Measurements from ENCODE around the gene CLEC11A. TPM values are rescaled to one million over a fixed set of nuclear protein-coding genes. Genes with fewer than 3 reads are reported as not detected.
"Not testable (repeated sequence)": the region's sequence is repeated elsewhere in the genome, so short reads cannot be mapped to it uniquely, and the experiment has no call there.

The CLEC11A gene
- total RNA-seq, 4 donors from 2014 or later = 3.3 to 4.6 (median 4.0) TPM; not detected in 1

- no peaks in the 10 kb centered on the region for H3K27me3 ChIP-seq
- no peak for TF ChIP-seq POLR2A (IDR thresholded peaks at IDR 0.05)
- TF ChIP-seq, protein P1, sequence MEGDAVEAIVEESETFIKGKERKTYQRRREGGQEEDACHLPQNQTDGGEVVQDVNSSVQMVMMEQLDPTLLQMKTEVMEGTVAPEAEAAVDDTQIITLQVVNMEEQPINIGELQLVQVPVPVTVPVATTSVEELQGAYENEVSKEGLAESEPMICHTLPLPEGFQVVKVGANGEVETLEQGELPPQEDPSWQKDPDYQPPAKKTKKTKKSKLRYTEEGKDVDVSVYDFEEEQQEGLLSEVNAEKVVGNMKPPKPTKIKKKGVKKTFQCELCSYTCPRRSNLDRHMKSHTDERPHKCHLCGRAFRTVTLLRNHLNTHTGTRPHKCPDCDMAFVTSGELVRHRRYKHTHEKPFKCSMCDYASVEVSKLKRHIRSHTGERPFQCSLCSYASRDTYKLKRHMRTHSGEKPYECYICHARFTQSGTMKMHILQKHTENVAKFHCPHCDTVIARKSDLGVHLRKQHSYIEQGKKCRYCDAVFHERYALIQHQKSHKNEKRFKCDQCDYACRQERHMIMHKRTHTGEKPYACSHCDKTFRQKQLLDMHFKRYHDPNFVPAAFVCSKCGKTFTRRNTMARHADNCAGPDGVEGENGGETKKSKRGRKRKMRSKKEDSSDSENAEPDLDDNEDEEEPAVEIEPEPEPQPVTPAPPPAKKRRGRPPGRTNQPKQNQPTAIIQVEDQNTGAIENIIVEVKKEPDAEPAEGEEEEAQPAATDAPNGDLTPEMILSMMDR (IDR thresholded peaks at IDR 0.05) = no peak
- no peaks in the 10 kb centered on the region for H3K9me3 ChIP-seq
- H3K4me3 ChIP-seq = no peak overlapping the region
- H3K36me3 ChIP-seq = no peaks in the 10 kb centered on the region
- DNase-seq = no peak
- no peak overlapping the region for H3K27ac ChIP-seq
- H3K4me1 ChIP-seq = no peaks in the 10 kb centered on the region
Observed at GRCh38 chr19:50759886-50760285, 36.7 kb downstream of the CLEC11A start.

- not testable (repeated sequence) for H3K27ac ChIP-seq, H3K9me3 ChIP-seq, H3K27me3 ChIP-seq, DNase-seq, H3K36me3 ChIP-seq, H3K4me1 ChIP-seq, H3K4me3 ChIP-seq
Observed at GRCh38 chr19:50761501-50761900, 38.3 kb downstream of the CLEC11A start.

DNA sequence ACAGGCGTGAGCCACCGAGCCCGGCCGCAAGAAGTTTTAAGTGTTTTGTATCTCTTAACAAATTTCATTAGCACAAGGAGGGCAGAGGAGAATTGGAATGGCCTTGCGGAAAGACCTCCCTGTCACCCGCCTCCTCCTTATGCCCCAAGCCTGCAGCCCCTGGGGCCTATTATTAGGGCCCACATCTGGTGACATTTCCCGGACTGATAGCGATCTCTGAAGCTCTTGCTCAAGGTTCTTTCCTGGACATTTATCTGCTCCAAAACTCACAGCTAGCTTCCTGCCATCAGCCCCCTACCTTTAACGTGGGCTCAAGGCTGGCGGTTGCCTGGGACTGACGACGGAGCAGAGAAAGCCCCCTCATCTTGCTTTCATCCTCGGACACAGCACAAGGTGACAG is 40.4 kb downstream of the CLEC11A start:
- H3K4me3 ChIP-seq, H3K36me3 ChIP-seq, H3K27me3 ChIP-seq, DNase-seq, H3K27ac ChIP-seq, H3K9me3 ChIP-seq, H3K4me1 ChIP-seq: not testable (repeated sequence)

DNA sequence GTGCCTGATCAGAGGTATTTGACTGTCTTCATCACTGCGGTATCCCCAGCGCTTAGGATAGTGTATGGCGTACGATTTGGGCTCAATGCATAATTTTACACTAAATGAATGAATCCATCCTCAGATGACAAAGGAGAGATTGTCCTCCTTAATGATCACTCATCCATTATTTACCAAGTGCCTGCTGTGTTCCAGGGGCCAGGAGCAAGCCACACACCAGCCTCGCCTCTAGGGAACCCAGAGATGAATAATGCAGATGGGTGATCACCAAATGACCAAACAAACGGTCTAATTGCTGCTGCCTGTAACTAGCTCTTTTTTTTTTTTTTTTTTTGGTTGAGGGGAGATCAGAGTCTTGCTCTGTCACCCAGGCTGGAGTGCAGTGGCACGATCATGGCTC is 41.2 kb downstream of the CLEC11A start:
- Histone ChIP-seq H3K27me3 (no peaks in the 10 kb centered on the region), H3K9me3 (no peaks in the 10 kb centered on the region), H3K4me3 (no peak overlapping the region), H3K36me3 (no peaks in the 10 kb centered on the region), H3K27ac (no peak overlapping the region), H3K4me1 (no peaks in the 10 kb centered on the region)
- TF ChIP-seq, protein P1 (IDR thresholded peaks at IDR 0.05) = no peak
- no peak for TF ChIP-seq POLR2A (IDR thresholded peaks at IDR 0.05)
- DNase-seq = no peak

DNA sequence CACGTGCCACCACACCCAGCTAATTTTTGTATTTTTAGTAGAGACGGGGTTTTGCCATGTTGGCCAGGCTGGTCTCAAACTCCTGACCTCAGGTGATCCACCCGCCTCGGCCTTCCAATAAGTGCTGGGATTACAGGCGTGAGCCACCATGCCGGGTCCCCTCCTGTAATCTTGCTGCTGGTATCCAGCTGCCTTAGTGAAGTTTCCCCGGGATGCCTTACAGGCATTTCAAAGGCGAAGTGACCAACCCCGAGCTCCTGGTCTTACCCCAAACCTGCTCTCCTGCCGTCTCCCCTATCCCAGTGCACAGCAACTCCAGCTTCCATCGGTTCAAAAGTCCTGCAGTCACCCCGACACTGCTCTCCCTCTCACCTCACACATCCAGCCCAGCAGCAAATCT is 43.6 kb downstream of the CLEC11A start:
- not testable (repeated sequence) for H3K27me3 ChIP-seq, H3K4me1 ChIP-seq, H3K36me3 ChIP-seq, DNase-seq, H3K9me3 ChIP-seq, H3K27ac ChIP-seq, H3K4me3 ChIP-seq

DNA sequence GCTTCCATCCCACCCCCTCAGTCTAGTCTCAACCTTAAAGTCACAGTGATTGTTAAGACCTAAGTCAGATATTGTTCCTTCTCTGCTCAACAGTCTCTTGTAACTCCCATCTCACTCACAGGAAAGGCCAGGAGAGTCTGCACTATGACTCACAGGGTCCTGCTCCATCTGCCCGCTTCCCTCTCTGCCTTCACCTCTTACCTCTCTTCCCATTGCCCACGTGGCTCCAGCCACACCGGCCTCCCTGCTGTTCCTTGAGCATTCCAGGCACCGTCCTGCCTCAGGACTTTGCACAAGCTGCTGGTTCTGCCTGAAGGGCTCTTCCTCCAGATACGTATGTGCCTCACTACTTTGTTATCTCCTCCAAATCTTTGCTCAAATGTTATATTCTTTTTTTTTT is 44.1 kb downstream of the CLEC11A start:
- H3K9me3 ChIP-seq, H3K4me1 ChIP-seq, H3K4me3 ChIP-seq, H3K27me3 ChIP-seq, H3K36me3 ChIP-seq, H3K27ac ChIP-seq, DNase-seq: not testable (repeated sequence)

GRCh38 chr19:50768277-50768676 is 45.1 kb downstream of the CLEC11A start:
- no peak for TF ChIP-seq POLR2A (IDR thresholded peaks at IDR 0.05)
- TF ChIP-seq, protein P1 (IDR thresholded peaks at IDR 0.05) = no peak
- Histone ChIP-seq H3K4me1 (no peaks in the 10 kb centered on the region), H3K9me3 (no peaks in the 10 kb centered on the region), H3K4me3 (no peak overlapping the region), H3K27me3 (no peaks in the 10 kb centered on the region), H3K27ac (no peak overlapping the region), H3K36me3 (no peaks in the 10 kb centered on the region)
- DNase-seq = no peak

DNA sequence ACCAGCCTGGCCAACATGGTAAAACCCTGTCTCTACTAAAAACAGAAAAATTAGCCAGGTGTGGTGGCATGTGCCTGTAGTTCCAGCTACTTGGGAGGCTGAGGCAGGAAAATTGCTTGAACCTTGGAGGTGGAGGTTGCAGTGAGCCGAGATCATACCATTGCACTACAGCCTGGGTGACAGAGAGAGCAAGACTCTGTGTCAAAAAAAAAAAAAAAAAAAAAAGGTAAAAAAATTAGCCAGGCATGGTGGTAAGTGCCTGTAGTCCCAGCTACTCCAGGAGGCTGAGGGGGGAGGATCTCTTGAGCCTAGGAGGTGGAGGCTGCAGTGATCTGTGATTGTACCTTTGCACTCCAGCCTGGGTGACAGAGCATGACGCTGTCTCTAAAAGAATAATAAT is 47.0 kb downstream of the CLEC11A start, which contains the start of gene GPR32:
TSS of gene GPR32 (plus strand) at position 301 of the 400 bp plus-strand sequence. CDS start 137 bp downstream, outside the sequence.
- H3K27me3 ChIP-seq, H3K36me3 ChIP-seq: not testable (repeated sequence)

More for the DNA sequence above, 47.0 kb downstream of the CLEC11A start, which contains the start of gene GPR32:
- not testable (repeated sequence) for H3K4me3 ChIP-seq, H3K9me3 ChIP-seq, DNase-seq, H3K27ac ChIP-seq, H3K4me1 ChIP-seq
